DOHH2 (cell line): ENCODE data around the gene MBP.

Source experiments
- H3F3A ChIP-seq: fragments of 200-600 bp; sonication (generic), shearing (Covaris generic); 2 replicates; pipeline ENCODE4 v1.6.0; 2016; ENCODE audit warnings: antibody characterized with exemption, mild to moderate bottlenecking; ENCODE audit not compliant: control insufficient read depth, insufficient read depth
- H3K27ac ChIP-seq: fragments of 200-600 bp; sonication (generic); 2 replicates; pipeline ENCODE4 v1.5.1; 2014; ENCODE audit warnings: low read depth, mild to moderate bottlenecking, low read length, moderate library complexity
- H3K27me3 ChIP-seq: fragments of 200-600 bp; sonication (generic); 2 replicates; pipeline ENCODE4 v1.6.1; 2014; ENCODE audit warnings: mild to moderate bottlenecking, low read length, mixed read lengths; ENCODE audit not compliant: control insufficient read depth
- H3K36me3 ChIP-seq: fragments of 200-600 bp; sonication (generic); 2 replicates; pipeline ENCODE4 v1.6.1; 2014; ENCODE audit warnings: mild to moderate bottlenecking, low read length, moderate library complexity, mixed read lengths; ENCODE audit not compliant: control insufficient read depth
- H3K4me1 ChIP-seq: fragments of 200-600 bp; sonication (generic); 2 replicates; pipeline ENCODE4 v1.6.1; 2014; ENCODE audit warnings: mild to moderate bottlenecking, low read length, mixed read lengths; ENCODE audit not compliant: control insufficient read depth
- H3K4me2 ChIP-seq: fragments of 200-600 bp; sonication (generic); 2 replicates; pipeline ENCODE4 v1.6.0; 2014; ENCODE audit warnings: mild to moderate bottlenecking, low read length, moderate library complexity
- H3K4me3 ChIP-seq: fragments of 200-600 bp; sonication (generic); 2 replicates; pipeline ENCODE4 v1.5.1; 2014; ENCODE audit warnings: mild to moderate bottlenecking, low read length, mixed read lengths
- H3K79me2 ChIP-seq: fragments of 200-600 bp; sonication (generic); 2 replicates; pipeline ENCODE4 v1.6.1; 2014; ENCODE audit warnings: mild to moderate bottlenecking, low read length, mixed read lengths; ENCODE audit not compliant: control insufficient read depth
- H3K9me2 ChIP-seq: fragments of 200-600 bp; sonication (generic); replicated peaks from 2 replicates; pipeline ENCODE4 v1.6.1; 2014; ENCODE audit warnings: mild to moderate bottlenecking, low read length, mixed read lengths; ENCODE audit not compliant: control insufficient read depth
- H3K9me3 ChIP-seq: fragments of 200-600 bp; sonication (generic); 2 replicates; pipeline ENCODE4 v1.6.1; 2014; ENCODE audit warnings: antibody characterized with exemption, low read length, mixed read lengths; ENCODE audit not compliant: control insufficient read depth, insufficient read depth
- H4K20me1 ChIP-seq: fragments of 200-600 bp; sonication (generic); 2 replicates; pipeline ENCODE4 v1.6.0; 2014; ENCODE audit warnings: low read depth, mild to moderate bottlenecking, antibody characterized with exemption, low read length, moderate library complexity; ENCODE audit not compliant: control insufficient read depth, insufficient read depth
- CTCF ChIP-seq: fragments of 200-600 bp; sonication (generic); IDR thresholded peaks from one replicate; pipeline ENCODE4 v1.5.1; 2014; ENCODE audit warnings: antibody characterized with exemption, mild to moderate bottlenecking, low read depth, low read length; ENCODE audit not compliant: poor library complexity, severe bottlenecking
- EZH2phosphoT487 ChIP-seq: fragments of 200-600 bp; sonication (generic); IDR thresholded peaks from 2 replicates; pipeline ENCODE4 v1.6.1; 2017; ENCODE audit warnings: borderline replicate concordance, mild to moderate bottlenecking, antibody characterized with exemption, low read length, moderate library complexity, mixed read lengths

MBP gene

GRCh38 chr18:76988827-76989646, 143.5 kb downstream of the MBP start:
- H3K27me3 ChIP-seq, result no peaks in the 10 kb centered on the region
- no peak overlapping the region for H3K27ac ChIP-seq
- no peaks in the 10 kb centered on the region for H3K79me2 ChIP-seq
- no peaks in the 10 kb centered on the region for H4K20me1 ChIP-seq
- no peaks in the 10 kb centered on the region for H3K9me3 ChIP-seq
- peaks cover 14% of the 10 kb centered on the region for H3K4me1 ChIP-seq
- no peaks in the 10 kb centered on the region for H3K9me2 ChIP-seq
- no peak for TF ChIP-seq CTCF
- no peak for TF ChIP-seq EZH2phosphoT487
- H3K4me3 ChIP-seq, result no peak overlapping the region
- peaks cover 3% of the 10 kb centered on the region; the same call in 1 of the 2 replicates for H3K36me3 ChIP-seq
- no peak overlapping the region for H3K4me2 ChIP-seq
- no peaks in the 10 kb centered on the region for H3F3A ChIP-seq

- no peaks in the 10 kb centered on the region for H3K79me2 ChIP-seq
- no peaks in the 10 kb centered on the region for H3F3A ChIP-seq
- H3K9me2 ChIP-seq, result no peaks in the 10 kb centered on the region
- H3K9me3 ChIP-seq, result no peaks in the 10 kb centered on the region
- H4K20me1 ChIP-seq, result no peaks in the 10 kb centered on the region
- H3K27ac ChIP-seq, result no peak overlapping the region
- no peak for TF ChIP-seq CTCF
- peaks cover 7% of the 10 kb centered on the region for H3K36me3 ChIP-seq
- H3K4me3 ChIP-seq, result no peak overlapping the region
- peaks cover 20% of the 10 kb centered on the region for H3K4me1 ChIP-seq
- H3K27me3 ChIP-seq, result no peaks in the 10 kb centered on the region
- H3K4me2 ChIP-seq, result no peak overlapping the region
These were observed 144.4 kb downstream of the MBP start for GRCh38 chr18:76988031-76988826.

GRCh38 chr18:76986406-76986805, 146.2 kb downstream of the MBP start:
- no peak overlapping the region for H3K27ac ChIP-seq
- peaks cover 17% of the 10 kb centered on the region for H3K36me3 ChIP-seq
- no peaks in the 10 kb centered on the region for H4K20me1 ChIP-seq
- no peak for TF ChIP-seq CTCF
- TF ChIP-seq EZH2phosphoT487, result no peak
- H3K79me2 ChIP-seq, result no peaks in the 10 kb centered on the region
- no peaks in the 10 kb centered on the region for H3K9me2 ChIP-seq
- no peak overlapping the region for H3K4me3 ChIP-seq
- peaks cover 38% of the 10 kb centered on the region for H3K4me1 ChIP-seq
- H3K9me3 ChIP-seq, result no peaks in the 10 kb centered on the region
- H3K27me3 ChIP-seq, result no peaks in the 10 kb centered on the region
- no peak overlapping the region for H3K4me2 ChIP-seq
- peaks cover 9% of the 10 kb centered on the region for H3F3A ChIP-seq
